HG02884 (cell line): ENCODE results near the gene NEU2.
"Not testable (repeated sequence)": the region's sequence is repeated elsewhere in the genome, so short reads cannot be mapped to it uniquely, and the experiment has no call there.

Experiments
- ATAC-seq: cut with Tn5 transposase; IDR thresholded peaks from one replicate; pipeline ENCODE4 v1.9.1; 2021; ENCODE audit warnings: mild to moderate bottlenecking, moderate library complexity; ENCODE audit not compliant: unreplicated experiment

NEU2 gene

DNA sequence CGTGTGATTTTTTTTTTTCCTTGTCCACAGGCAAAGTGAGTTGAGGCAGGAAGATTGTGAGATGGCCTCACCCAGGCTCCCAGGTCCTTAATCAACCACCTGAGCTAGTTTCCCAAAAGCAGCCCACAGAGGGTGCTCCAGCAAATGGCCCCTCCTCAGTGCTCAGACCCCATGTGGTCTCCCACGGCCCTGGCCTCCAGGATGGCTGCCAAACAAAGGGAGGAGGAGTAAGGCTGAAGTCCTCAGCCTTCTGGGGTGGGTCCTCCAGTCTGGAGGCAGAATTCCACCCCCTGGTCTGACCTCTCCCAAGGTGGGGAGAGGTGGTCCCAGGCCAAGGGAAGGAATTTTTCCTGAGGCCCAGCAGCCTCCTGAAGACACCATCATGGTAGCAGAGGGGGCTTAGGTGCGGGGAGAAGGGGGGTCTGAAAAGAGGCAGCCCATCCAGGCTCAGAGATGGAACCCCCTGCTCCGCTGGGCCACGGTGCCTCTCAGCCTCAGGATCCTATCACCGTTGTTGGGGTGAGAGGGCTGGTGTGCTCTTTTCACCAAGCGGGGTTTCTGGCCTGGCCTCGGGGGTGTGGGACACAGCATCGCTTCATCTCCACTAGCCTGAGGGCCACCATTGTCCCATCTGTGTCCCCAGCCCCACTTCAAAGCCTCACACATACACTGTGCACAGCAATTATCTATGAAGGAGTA, 21.8 kb upstream of the NEU2 start:
- no peak for ATAC-seq

DNA sequence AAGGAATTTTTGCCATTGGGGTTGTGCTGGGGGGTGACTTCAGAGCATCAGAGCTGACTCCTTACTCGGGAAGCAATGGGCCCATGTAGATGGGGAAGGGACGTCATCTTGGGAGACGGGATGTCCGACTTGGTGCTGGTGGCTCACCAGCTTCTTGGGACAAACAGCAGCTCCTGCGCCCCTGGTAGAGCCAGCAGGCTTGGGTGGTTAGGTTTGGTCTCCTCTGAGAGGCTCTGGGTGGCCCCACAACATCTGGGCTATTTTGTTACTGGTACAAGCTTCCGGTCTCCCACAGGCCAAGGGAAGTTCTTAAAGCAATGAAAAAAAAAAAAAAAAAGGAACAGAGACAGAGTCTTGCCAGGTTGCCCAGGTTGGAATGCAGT, 21.2 kb upstream of the NEU2 start:
- no peak for ATAC-seq

DNA sequence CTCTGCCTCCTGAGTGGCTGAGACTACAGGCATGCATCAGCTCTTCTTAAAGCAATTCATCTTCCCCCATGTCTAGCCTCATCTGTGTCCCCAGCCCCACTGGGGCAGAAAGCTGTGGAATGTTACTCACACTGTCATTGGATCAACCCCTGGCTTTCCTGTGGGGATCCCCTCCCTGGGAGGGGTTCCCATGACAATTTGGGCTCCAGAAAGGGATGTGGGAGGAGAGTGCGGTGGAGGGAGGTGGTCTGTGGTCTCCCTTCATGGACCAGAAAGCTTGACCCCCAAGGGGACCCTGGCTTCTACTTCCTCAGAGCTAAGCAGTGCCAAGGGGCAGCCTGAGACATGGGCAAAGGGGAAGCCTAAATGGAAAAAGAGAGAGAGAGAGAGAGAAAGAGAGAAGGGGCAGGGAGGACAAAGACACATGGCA, 20.8 kb upstream of the NEU2 start:
- no peak for ATAC-seq

GRCh38 chr2:233012301-233012971, 20.0 kb upstream of the NEU2 start:
- no peak for ATAC-seq

DNA sequence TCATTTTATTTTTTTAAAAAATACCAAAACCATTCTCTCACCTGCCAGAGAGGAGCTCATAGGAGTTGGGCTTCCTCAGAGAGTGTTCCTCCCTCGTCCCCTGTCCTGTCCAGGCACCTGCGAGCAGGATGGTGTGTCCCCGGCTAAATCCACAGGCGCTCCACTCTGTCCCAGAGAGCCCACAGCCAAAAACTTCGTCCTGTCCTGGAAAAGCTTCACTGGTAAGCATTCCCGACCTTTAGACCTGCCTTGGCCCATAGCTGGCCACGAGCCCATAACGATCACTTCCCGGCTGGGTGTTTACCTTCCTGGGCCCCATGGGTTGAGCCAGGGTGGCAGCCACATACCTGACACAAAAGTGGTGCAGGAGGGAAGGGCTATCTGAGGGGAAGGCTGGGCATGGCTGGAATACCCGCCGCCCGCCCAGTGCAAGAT, 19.4 kb upstream of the NEU2 start, which contains the start of gene NGEF:
TSS of gene NGEF (minus strand) at position 230 of the 435 bp plus-strand sequence. CDS start 38,366 bp downstream, outside the sequence.
- no peak for ATAC-seq

DNA sequence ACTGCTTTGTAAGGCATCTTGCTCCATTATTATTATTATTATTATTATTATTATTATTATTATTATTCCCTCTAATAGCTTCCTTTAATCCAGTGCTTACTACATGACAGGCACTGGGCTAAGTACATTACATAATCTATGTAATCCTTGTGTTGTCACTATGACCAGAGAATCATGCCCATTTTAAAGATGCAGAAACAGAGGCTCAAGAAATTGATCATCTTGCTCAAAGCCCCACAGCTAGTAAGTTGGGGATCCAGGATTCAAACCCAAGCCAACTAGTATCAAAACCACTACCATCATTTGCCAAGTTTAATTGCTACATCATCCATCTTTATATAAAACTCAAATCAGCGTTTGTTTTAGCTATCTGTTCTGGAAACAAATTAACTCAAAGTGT, 18.8 kb upstream of the NEU2 start:
- no peak for ATAC-seq

- no peak for ATAC-seq
These were observed 17.3 kb upstream of the NEU2 start for GRCh38 chr2:233015019-233015645.

GRCh38 chr2:233017947-233018346, 14.5 kb upstream of the NEU2 start:
- no peak for ATAC-seq

DNA sequence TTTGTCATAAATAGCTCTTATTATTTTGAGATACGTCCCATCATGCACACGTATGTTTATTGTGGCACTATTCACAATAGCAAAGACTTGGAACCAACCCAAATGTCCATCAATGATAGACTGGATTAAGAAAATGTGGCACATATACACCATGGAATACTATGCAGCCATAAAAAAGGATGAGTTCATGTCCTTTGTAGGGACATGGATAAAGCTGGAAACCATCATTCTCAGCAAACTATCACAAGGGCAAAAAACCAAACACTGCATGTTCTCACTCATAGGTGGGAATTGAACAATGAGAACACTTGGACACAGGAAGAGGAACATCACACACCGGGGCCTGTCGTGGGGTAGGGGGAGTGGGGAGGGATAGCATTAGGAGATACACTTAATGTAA, 12.9 kb upstream of the NEU2 start:
- ATAC-seq = not testable (repeated sequence)

GRCh38 chr2:233020454-233020853, 12.0 kb upstream of the NEU2 start:
- ATAC-seq = no peak

DNA sequence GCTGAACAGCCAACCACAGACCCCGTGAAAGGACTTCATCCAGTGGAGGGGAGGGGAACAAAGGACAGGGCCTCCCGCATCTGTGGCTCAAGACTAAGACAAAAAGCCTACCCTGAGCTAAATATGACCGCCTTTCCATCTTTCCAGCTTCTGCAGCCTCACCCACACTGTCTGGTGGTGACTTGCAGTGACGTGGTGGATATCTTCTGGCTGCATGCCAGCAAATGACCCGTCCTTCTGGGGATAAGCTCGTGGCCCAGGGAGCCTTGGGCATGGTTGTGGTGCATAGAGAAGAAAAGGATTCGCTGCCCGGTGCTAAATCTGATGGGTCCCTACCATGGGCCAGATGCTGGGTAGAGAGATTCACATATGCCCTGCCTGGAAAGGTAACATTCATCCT, 10.7 kb upstream of the NEU2 start:
- no peak for ATAC-seq

DNA sequence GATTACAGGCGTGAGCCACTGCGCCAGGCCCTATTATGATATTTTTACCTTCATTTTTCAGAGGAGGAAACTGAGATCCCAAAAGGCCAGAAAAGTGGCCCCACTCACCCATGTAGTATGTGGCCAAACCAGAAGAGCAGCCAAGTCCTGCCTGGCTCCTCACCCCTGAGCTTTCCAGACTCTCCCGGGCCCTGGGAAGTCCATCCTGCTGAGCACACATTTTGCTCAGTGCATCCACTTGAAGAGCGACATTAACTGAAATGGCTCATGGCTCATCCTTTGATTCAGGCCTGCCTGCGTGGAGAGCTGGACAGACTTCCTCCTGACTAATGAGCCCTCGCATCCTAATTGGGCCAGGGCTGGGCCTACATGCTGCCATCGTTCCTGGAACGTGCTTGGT, 9.9 kb upstream of the NEU2 start:
- ATAC-seq = no peak

DNA sequence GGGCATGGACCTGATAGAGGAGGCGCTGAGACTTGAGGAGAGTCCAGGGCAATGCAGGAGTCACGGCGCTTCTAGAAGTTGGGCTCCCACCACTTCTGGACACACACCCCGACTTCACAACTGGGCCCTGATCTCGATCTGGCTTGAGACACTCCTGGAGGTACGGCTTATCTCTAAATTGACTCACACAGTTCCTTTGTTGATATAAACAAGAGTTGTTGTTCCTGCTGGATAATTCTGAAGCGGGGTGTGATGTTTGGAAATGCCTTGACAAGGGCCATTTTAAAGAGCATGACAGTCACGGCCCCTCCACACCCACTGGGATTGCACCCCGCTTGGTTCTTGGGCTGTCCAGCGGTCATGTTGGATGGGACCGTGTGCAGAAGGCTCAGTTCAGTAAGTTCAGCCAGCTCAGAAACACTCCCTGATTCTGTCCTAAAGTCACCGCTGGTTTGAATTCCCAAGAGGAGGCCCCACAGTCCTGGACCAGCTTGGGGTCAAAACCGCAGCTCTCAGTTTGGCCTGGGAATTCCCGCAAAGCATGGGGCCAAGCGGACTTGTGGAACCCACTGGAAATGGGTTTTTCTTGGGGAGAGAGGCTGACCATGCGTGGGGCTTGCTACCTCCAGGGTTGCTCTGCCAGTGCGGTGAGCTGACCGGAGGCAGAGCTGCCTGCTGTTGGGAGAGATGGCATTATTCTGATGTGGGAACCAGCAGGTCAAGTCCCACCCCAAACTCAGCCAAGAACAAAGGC, 9.3 kb upstream of the NEU2 start:
- no peak for ATAC-seq

DNA sequence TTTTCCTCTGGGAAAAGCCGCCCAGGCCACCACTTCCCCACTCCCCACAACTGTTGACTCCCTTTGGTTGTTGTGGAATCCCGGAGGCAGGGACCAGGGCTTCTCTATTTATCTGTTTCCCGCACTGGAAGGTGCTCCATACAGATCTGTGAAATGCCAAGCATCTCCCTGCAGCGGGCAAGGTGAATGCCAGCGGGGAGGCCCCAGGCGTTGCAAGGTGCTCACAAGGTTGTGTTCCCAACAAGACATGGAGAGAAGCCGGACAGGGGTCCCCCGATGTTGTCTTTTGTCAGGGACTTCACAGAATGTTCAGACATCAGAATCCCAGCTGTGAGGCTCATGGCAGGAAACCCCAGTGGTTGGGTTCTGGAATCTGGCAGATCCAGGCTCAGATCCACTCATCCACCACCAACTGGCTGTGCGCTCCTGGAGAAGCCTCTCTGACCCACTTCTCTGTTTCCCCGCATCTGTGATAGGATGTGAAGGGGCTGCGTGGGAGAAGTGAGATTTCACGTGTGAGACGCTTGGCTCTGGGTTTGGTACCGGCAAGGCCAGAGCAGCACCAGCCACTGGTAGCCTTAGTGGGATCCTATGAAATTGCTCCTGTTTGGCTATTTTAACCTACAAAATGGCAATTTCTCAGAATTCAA, 8.6 kb upstream of the NEU2 start:
- ATAC-seq = no peak

- ATAC-seq = no peak
These were observed 6.8 kb upstream of the NEU2 start for GRCh38 chr2:233025706-233026105.

GRCh38 chr2:233026198-233026813, 6.2 kb upstream of the NEU2 start:
- no peak for ATAC-seq

DNA sequence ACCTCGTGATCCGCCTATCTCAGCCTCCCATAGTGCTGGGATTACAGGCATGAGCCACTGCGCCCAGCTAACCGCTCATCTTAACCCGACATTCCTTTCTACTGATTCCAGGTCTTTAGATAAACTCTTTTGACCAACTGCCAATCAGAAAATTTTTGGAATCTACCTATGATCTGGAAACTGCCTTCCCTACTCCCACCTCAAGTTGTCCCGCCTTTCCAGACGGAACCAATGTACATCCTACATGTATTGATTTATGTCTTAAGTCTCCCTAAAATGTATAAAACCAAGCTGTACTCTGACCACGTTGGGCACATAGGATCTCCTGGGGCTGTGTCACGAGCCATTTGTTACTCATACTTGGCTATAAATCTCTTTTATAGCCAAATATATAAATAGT, 3.2 kb upstream of the NEU2 start:
- ATAC-seq = no peak

GRCh38 chr2:233031556-233032500, 644 bp upstream of the NEU2 start:
- no peak for ATAC-seq

- no peak for ATAC-seq
These were observed 1.2 kb downstream of the NEU2 start for GRCh38 chr2:233033672-233034071.
